Mucosa of descending colon (tissue), 3 donors: ENCODE results near the gene COQ8A. TPM values are rescaled to one million over a fixed set of nuclear protein-coding genes. Genes with fewer than 3 reads are reported as not detected.
"Not testable (repeated sequence)": the region's sequence is repeated elsewhere in the genome, so short reads cannot be mapped to it uniquely, and the experiment has no call there.

Experiments
- ATAC-seq: fragments of 200-7000 bp; cut with Tn5 transposase; one replicate; pipeline ENCODE4 v1.9.1; 2020; ENCODE audit warnings: mild to moderate bottlenecking, moderate library complexity
- DNase-seq, 3 donors: peaks; one replicate each; pipeline ENCODE4 v3.0.0-alpha.2; 2020
- H3K36me3 ChIP-seq: fragments of 200-600 bp; one replicate; pipeline ENCODE4 v1.8.0; 2021; ENCODE audit warnings: low read depth, mild to moderate bottlenecking
- H3K4me1 ChIP-seq: fragments of 200-600 bp; one replicate; pipeline ENCODE4 v1.8.0; 2021; ENCODE audit warnings: low read depth, mild to moderate bottlenecking
- H3K4me3 ChIP-seq: fragments of 200-600 bp; one replicate; pipeline ENCODE4 v1.8.0; 2021; ENCODE audit warnings: mild to moderate bottlenecking
- H3K9me3 ChIP-seq: fragments of 200-600 bp; one replicate; pipeline ENCODE4 v1.8.0; 2021; ENCODE audit warnings: mild to moderate bottlenecking
- CTCF ChIP-seq: fragments of 200-600 bp; IDR thresholded peaks from one replicate; pipeline ENCODE4 v1.8.0; 2022; ENCODE audit warnings: antibody characterized with exemption, mild to moderate bottlenecking
- intact Hi-C, 2 donors: fragments of 100-400 bp; cut with DNase I in 1 of 2; cut with micrococcal nuclease in 1 of 2; formaldehyde crosslinking; loops; one replicate each; pipeline versions ENCODE4 v1.11.0 to v1.11.1; 2022; cut with DNase I, micrococcal nuclease
- total RNA-seq, 3 donors: library from RNA; stranded (reverse); fragmentation: NEBNext Ultra II Directional in 2 of 3; extraction: Animal tissue kit (Norgen Biotek cat#: 25700) in 2 of 3; gene quantifications; one replicate each; pipeline versions ENCODE4 v1.2.1 to v1.2.4, GENCODE V29; 2021 to 2023
- donor health status: DM: no; HTN: no; CAD: no; lungs with moderate emphysema.
- donor health status: DM: no; HTN: no; CAD: no.
- donor health status: DM: no; HTN: yes; CAD: no.

COQ8A gene
- total RNA-seq, 3 donors from 2014 or later: 47.3 to 77.9 (median 67.1) TPM

- peak; percentile 87 for ATAC-seq
- no peaks in the 10 kb centered on the region for H3K9me3 ChIP-seq
Measured at GRCh38 chr1:226990133-226990716, 50.1 kb downstream of the COQ8A start.

GRCh38 chr1:226991920-226992319 lies 51.8 kb downstream of the COQ8A start:
- DNase-seq (peak in 1 of 3 donors; percentile 31), ATAC-seq (no peak)
- H3K4me1 ChIP-seq: peaks cover 40% of the 10 kb centered on the region
- no peaks in the 10 kb centered on the region for H3K9me3 ChIP-seq
- H3K36me3 ChIP-seq: no peaks in the 10 kb centered on the region
- TF ChIP-seq CTCF: no peak
- intact Hi-C loops: no loop called here
- no peak overlapping the region for H3K4me3 ChIP-seq

More at GRCh38 chr1:226990133-226990716, 50.1 kb downstream of the COQ8A start:
- DNase-seq: peak; percentile 82 to 88 (median 87)
- no peak overlapping the region for H3K4me3 ChIP-seq
- peaks cover 40% of the 10 kb centered on the region for H3K4me1 ChIP-seq
- intact Hi-C loops: no loop called here
- H3K36me3 ChIP-seq: no peaks in the 10 kb centered on the region
- TF ChIP-seq CTCF: no peak

- intact Hi-C loops: no loop called here
- Histone ChIP-seq H3K4me3 (no peak overlapping the region), H3K4me1 (peaks cover 22% of the 10 kb centered on the region), H3K9me3 (no peaks in the 10 kb centered on the region), H3K36me3 (no peaks in the 10 kb centered on the region)
- DNase-seq (peak in 1 of 3 donors; percentile 25), ATAC-seq (no peak)
- TF ChIP-seq CTCF: no peak
Measured at GRCh38 chr1:226993814-226994585, 53.9 kb downstream of the COQ8A start.

- no peaks in the 10 kb centered on the region for H3K36me3 ChIP-seq
- DNase-seq (peak in 1 of 3 donors; percentile 19), ATAC-seq (no peak)
- TF ChIP-seq CTCF: no peak
- peaks cover 14% of the 10 kb centered on the region for H3K4me1 ChIP-seq
- H3K9me3 ChIP-seq: no peaks in the 10 kb centered on the region
- H3K4me3 ChIP-seq: no peak overlapping the region
- intact Hi-C loops: no loop called here
Measured at GRCh38 chr1:226994586-226995364, 54.7 kb downstream of the COQ8A start.

GRCh38 chr1:226995365-226996332 lies 55.6 kb downstream of the COQ8A start:
- TF ChIP-seq CTCF: no peak
- DNase-seq: peak in 1 of 3 donors; percentile 38
- peaks cover 6% of the 10 kb centered on the region for H3K4me1 ChIP-seq
- no peak overlapping the region for H3K4me3 ChIP-seq
- H3K9me3 ChIP-seq: no peaks in the 10 kb centered on the region
- intact Hi-C loops: no loop called here
- ATAC-seq: no peak
- H3K36me3 ChIP-seq: no peaks in the 10 kb centered on the region

GRCh38 chr1:226999579-226999978 lies 59.5 kb downstream of the COQ8A start:
- H3K36me3 ChIP-seq, H3K4me1 ChIP-seq, intact Hi-C loops, H3K9me3 ChIP-seq, H3K4me3 ChIP-seq, ATAC-seq, DNase-seq: not testable (repeated sequence)
